Coronary artery (tissue), 2 donors: Measurements from ENCODE around the gene MMS22L.

ENCODE experiments used
- DNase-seq: peaks from one replicate; pipeline ENCODE4 v3.0.0-alpha.2; 2017; ENCODE audit warnings: low spot score
- H3K27ac ChIP-seq, 2 donors: fragments of 200-600 bp; sonication (generic); one replicate each; pipeline ENCODE4 v1.5.1; 2016 to 2019
- H3K4me3 ChIP-seq: fragments of 200-600 bp; sonication (generic); 2 replicates; pipeline ENCODE4 v1.5.1; 2016; ENCODE audit warnings: mild to moderate bottlenecking, moderate library complexity
- TF ChIP-seq, protein P1 (sequence below): fragments of 200-600 bp; sonication (generic); IDR thresholded peaks from one replicate; pipeline ENCODE4 v1.5.1; 2019; ENCODE audit warnings: antibody characterized with exemption

The MMS22L gene

GRCh38 chr6:97289332-97289731 lies 6.3 kb upstream of the MMS22L start:
- no peak overlapping the region for H3K27ac ChIP-seq
- no peak overlapping the region for H3K4me3 ChIP-seq
- DNase-seq: no peak
- TF ChIP-seq, protein P1, sequence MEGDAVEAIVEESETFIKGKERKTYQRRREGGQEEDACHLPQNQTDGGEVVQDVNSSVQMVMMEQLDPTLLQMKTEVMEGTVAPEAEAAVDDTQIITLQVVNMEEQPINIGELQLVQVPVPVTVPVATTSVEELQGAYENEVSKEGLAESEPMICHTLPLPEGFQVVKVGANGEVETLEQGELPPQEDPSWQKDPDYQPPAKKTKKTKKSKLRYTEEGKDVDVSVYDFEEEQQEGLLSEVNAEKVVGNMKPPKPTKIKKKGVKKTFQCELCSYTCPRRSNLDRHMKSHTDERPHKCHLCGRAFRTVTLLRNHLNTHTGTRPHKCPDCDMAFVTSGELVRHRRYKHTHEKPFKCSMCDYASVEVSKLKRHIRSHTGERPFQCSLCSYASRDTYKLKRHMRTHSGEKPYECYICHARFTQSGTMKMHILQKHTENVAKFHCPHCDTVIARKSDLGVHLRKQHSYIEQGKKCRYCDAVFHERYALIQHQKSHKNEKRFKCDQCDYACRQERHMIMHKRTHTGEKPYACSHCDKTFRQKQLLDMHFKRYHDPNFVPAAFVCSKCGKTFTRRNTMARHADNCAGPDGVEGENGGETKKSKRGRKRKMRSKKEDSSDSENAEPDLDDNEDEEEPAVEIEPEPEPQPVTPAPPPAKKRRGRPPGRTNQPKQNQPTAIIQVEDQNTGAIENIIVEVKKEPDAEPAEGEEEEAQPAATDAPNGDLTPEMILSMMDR: no peak

DNA sequence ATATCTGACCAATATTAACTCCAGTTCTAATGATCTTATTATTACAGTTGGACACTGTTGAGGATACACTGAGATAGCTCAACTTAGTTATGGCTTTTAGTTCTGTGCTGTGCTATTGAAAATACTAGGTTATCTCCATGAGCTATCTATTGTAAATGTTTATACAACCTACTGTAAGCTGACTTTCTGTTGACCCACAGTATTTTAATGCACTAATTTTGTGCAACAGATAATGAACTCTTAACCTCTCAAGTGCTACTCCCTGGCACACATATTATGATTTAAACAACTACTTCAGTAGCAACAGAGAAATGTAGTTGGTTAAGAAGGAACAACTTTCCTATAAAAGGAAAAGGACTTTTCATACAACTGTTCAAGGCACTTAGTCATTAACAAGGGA lies 5.2 kb upstream of the MMS22L start:
- no peak for DNase-seq
- Histone ChIP-seq H3K27ac (no peak overlapping the region), H3K4me3 (no peak overlapping the region)
- TF ChIP-seq, protein P1: no peak

GRCh38 chr6:97282238-97282725 lies 734 bp downstream of the MMS22L start:
- TF ChIP-seq, protein P1: no peak
- no peak for DNase-seq
- Histone ChIP-seq H3K4me3 (peak overlapping the region; percentile 78), H3K27ac (peak overlapping the region in 1 of 2 donors; percentile 52)

GRCh38 chr6:97280766-97281165 lies 2.2 kb downstream of the MMS22L start:
- TF ChIP-seq, protein P1: no peak
- no peak overlapping the region for H3K4me3 ChIP-seq

DNA sequence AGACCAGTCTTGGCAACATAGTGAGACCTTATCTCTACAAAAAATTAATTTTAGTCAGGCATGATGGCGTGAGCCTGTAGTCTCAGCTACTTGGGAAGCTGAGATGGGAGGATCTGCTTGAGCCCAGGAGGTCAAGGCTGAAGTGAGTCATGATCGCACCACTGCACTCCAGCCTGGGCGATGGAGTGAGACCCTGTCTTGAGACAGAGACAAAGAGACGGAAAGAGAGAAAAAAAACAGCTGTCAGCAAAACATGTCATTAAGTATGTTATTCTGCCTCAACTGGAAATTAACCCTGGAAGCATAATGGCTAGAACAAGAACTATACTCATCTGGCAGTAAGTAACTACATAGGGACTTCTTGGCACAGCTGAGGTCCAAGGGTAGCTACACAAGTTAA lies 7.2 kb downstream of the MMS22L start:
- H3K27ac ChIP-seq: no peak overlapping the region
- DNase-seq: no peak
- TF ChIP-seq, protein P1: no peak

More at GRCh38 chr6:97280766-97281165, 2.2 kb downstream of the MMS22L start:
- DNase-seq: no peak
- H3K27ac ChIP-seq: no peak overlapping the region

DNA sequence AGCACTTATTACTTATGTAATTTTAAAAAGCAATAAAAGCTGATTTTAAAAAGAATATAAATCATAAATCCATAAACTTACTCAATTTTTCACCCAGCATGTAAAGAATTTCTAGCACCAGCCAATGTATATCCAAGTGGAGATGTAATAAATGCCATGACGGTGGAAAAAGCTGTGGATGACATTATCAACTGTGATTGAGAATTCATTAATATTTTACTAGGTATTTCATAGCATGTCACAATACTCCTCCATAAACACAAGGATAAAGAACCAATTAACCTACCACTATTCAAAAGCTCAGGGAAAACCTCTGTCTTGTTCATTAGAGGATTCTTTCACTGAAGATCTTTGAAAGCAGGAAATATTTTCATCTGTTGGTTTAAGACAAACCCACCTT lies 13.2 kb downstream of the MMS22L start:
- no peak for DNase-seq
- no peak overlapping the region for H3K27ac ChIP-seq
- TF ChIP-seq, protein P1: no peak
- no peak overlapping the region for H3K4me3 ChIP-seq

More for the DNA sequence above, 7.2 kb downstream of the MMS22L start:
- no peak overlapping the region for H3K4me3 ChIP-seq

GRCh38 chr6:97262676-97263075 lies 20.3 kb downstream of the MMS22L start:
- Histone ChIP-seq H3K4me3 (no peak overlapping the region), H3K27ac (no peak overlapping the region)
- no peak for DNase-seq
- TF ChIP-seq, protein P1: no peak
